Measurements from ENCODE around the gene HTATSF1.

Gene HTATSF1

GRCh38 chrX:136496186-136496763 is 1.1 kb upstream of the HTATSF1 start:
- no peak for DNase-seq (ENCODE audit: low read depth in 2 of 2)

GRCh38 chrX:136496764-136497555 is 432 bp upstream of the HTATSF1 start:
- DNase-seq (ENCODE audit: low read depth in 2 of 2), result peak; percentile 59 to 62

GRCh38 chrX:136519069-136519468 is 21.7 kb downstream of the HTATSF1 start:
- no peak for DNase-seq (ENCODE audit: low read depth in 2 of 2)

- no peak for DNase-seq (ENCODE audit: low read depth in 2 of 2)
Measured at GRCh38 chrX:136523770-136524169, 26.4 kb downstream of the HTATSF1 start.

GRCh38 chrX:136525738-136526606 is 28.6 kb downstream of the HTATSF1 start:
- DNase-seq (ENCODE audit: low read depth in 2 of 2), result no peak

- DNase-seq (ENCODE audit: low read depth in 2 of 2), result no peak
Measured at GRCh38 chrX:136528645-136529315, 31.4 kb downstream of the HTATSF1 start.

GRCh38 chrX:136529795-136530194 is 32.4 kb downstream of the HTATSF1 start:
- DNase-seq (ENCODE audit: low read depth in 2 of 2), result no peak

GRCh38 chrX:136531951-136532350 is 34.6 kb downstream of the HTATSF1 start, which contains the start of gene VGLL1:
Gene VGLL1 (plus strand): TSS chrX:136532215. CDS start chrX:136536021, 3,806 bp downstream.
- no peak for DNase-seq (ENCODE audit: low read depth in 2 of 2)

- no peak for DNase-seq (ENCODE audit: low read depth in 2 of 2)
Measured at GRCh38 chrX:136534131-136534530, 36.7 kb downstream of the HTATSF1 start.

- no peak for DNase-seq (ENCODE audit: low read depth in 2 of 2)
Measured at GRCh38 chrX:136538811-136539210, 41.4 kb downstream of the HTATSF1 start.

GRCh38 chrX:136540226-136540625 is 42.8 kb downstream of the HTATSF1 start:
- DNase-seq (ENCODE audit: low read depth in 2 of 2), result no peak

- no peak for DNase-seq (ENCODE audit: low read depth in 2 of 2)
Measured at GRCh38 chrX:136541294-136541693, 43.9 kb downstream of the HTATSF1 start.

GRCh38 chrX:136542281-136542680 is 44.9 kb downstream of the HTATSF1 start:
- DNase-seq (ENCODE audit: low read depth in 2 of 2), result no peak

- no peak for DNase-seq (ENCODE audit: low read depth in 2 of 2)
Measured at GRCh38 chrX:136546371-136546781, 49.0 kb downstream of the HTATSF1 start.

- no peak for DNase-seq (ENCODE audit: low read depth in 2 of 2)
Measured at GRCh38 chrX:136549226-136549625, 51.8 kb downstream of the HTATSF1 start.

- DNase-seq (ENCODE audit: low read depth in 2 of 2), result no peak
Measured at GRCh38 chrX:136551410-136551809, 54.0 kb downstream of the HTATSF1 start.

GRCh38 chrX:136555694-136556093 is 58.3 kb downstream of the HTATSF1 start:
- no peak for DNase-seq (ENCODE audit: low read depth in 2 of 2)
